HG03064 (cell line): ENCODE results near the gene FOXP1.

Experiments used
- ATAC-seq: cut with Tn5 transposase; IDR thresholded peaks from one replicate; pipeline ENCODE4 v1.9.1; 2021; ENCODE audit warnings: low read depth; ENCODE audit not compliant: unreplicated experiment

The FOXP1 gene

GRCh38 chr3:71206305-71207165 is 377.0 kb downstream of the FOXP1 start:
- ATAC-seq, result no peak

GRCh38 chr3:71203727-71204488 is 379.6 kb downstream of the FOXP1 start:
- ATAC-seq, result no peak

- no peak for ATAC-seq
These were observed 380.5 kb downstream of the FOXP1 start for GRCh38 chr3:71202848-71203533.

GRCh38 chr3:71201939-71202338 is 381.6 kb downstream of the FOXP1 start:
- ATAC-seq, result no peak

- no peak for ATAC-seq
These were observed 385.5 kb downstream of the FOXP1 start for GRCh38 chr3:71197841-71198565.

- ATAC-seq, result no peak
These were observed 388.0 kb downstream of the FOXP1 start for GRCh38 chr3:71195492-71195891.

- no peak for ATAC-seq
These were observed 388.7 kb downstream of the FOXP1 start for GRCh38 chr3:71194785-71195184.

GRCh38 chr3:71191031-71191482 is 392.5 kb downstream of the FOXP1 start:
- no peak for ATAC-seq

GRCh38 chr3:71189480-71189879 is 394.0 kb downstream of the FOXP1 start:
- ATAC-seq, result no peak

- no peak for ATAC-seq
These were observed 395.8 kb downstream of the FOXP1 start for GRCh38 chr3:71187715-71188114.

GRCh38 chr3:71186801-71187200 is 396.7 kb downstream of the FOXP1 start:
- ATAC-seq, result no peak

- ATAC-seq, result no peak
These were observed 397.6 kb downstream of the FOXP1 start for GRCh38 chr3:71185733-71186455.

GRCh38 chr3:71184252-71184651 is 399.3 kb downstream of the FOXP1 start:
- no peak for ATAC-seq

- no peak for ATAC-seq
These were observed 400.0 kb downstream of the FOXP1 start for GRCh38 chr3:71183549-71183948.

- ATAC-seq, result no peak
These were observed 403.0 kb downstream of the FOXP1 start for GRCh38 chr3:71180524-71180923.

GRCh38 chr3:71177375-71177774 is 406.2 kb downstream of the FOXP1 start:
- ATAC-seq, result no peak

- ATAC-seq, result no peak
These were observed 407.2 kb downstream of the FOXP1 start for GRCh38 chr3:71176366-71176765.

- ATAC-seq, result no peak
These were observed 407.7 kb downstream of the FOXP1 start for GRCh38 chr3:71175691-71176365.

GRCh38 chr3:71172951-71173350 is 410.6 kb downstream of the FOXP1 start:
- no peak for ATAC-seq
